ENCODE results near the gene CNNM3.
A peak's percentile ranks its signal among the peaks of the same experiment; 100 is the strongest.

Gene CNNM3

DNA sequence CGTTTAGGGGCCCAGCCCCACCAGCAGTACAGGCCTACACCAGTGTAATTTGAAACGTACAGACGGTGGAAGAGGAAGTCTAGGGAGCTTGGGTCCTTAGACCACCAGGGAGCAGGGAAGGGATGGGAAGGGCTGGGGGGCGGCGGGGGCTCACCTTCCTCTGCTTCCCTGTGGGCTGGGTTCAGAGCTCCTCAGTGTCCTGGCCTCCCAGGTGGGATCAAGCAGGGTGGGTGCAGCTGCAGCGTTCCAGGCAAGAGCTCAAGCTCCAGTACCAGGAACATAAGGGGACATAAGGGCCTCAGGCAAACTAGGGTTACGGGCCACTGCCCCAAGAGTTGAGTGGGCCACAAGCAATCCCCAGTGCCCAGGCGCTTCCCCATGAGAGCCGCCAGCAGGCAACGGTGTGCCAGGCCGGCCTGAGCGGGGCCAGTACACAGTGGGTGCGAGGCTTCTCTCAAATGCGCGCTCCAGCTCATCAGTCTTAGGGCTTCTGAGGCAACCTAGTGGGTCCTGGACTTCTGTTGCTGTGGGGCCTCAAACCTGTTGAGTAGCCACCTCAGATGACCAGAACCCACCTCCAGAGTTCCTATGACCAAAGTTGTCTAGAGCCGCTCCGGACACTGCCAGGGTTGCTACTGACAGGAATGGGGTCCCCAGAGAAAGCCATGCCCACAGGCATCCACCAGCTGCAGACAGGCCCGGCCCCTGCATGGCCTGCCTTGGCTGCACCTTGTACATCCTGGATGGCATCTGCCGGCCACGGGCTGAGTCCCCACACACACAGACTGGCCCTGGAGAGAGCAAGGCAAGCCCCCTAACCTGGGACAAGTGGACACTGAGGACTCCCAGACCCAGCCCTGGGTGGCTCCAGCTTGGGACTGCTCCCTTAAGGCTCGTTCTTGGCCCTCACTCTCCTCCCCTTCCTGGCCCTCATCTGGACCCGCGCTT, 22.6 kb downstream of the CNNM3 start:
- Histone ChIP-seq H3K4me3 (0 out of 2 replicates have a peak overlapping the region, but pooled peaks have one; percentile 46), H3K9me3 (no peaks in the 10 kb centered on the region), H3K4me1 (peaks cover 45% of the 10 kb centered on the region), H3K27ac (peak overlapping the region; percentile 73), H3K27me3 (no peaks in the 10 kb centered on the region), H3K36me3 (peaks cover 57% of the 10 kb centered on the region), H3K9ac (peak overlapping the region; percentile 52), H4K20me1 (peaks cover 3% of the 10 kb centered on the region; the same call in 1 of the 2 replicates), H3K4me2 (peak overlapping the region; percentile 83)
- no peak for TF ChIP-seq Cebpa-rat (IDR thresholded peaks at IDR 0.05)

DNA sequence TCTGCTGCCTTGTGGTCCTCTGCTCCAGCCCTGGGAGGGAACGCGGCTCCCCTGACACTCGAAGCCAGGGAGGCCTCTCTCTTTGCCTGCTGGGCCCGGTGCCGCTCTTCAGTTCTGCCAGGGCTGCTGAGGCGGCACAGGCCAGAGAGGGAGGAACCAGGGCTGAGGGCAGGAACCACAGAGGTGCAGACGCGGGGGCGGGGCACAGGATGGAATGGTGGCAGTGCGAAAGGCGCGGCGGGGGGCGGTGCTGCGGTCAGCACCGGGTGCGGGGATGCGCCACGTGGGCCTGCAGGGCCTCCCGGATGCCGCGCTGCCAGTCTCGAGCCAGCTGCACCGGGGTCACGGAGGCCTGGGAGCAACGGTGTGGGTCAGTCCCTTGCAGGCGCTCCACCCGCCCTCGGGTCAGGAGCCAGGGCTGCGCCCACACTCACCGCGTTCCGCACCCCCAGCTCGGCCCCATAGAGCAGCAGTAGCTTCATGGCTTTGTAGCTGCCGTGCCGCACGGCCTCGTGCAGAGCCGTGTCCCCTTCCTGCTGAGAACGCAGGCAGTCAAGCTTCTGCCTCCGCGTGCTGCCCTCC, 23.3 kb downstream of the CNNM3 start:
- Histone ChIP-seq H3K9me3 (no peaks in the 10 kb centered on the region), H3K27me3 (no peaks in the 10 kb centered on the region), H4K20me1 (no peaks in the 10 kb centered on the region), H3K4me1 (peaks cover 37% of the 10 kb centered on the region), H3K36me3 (peaks cover 62% of the 10 kb centered on the region), H3K27ac (peak overlapping the region; percentile 73), H3K4me3 (peak overlapping the region; percentile 46), H3K4me2 (peak overlapping the region; percentile 83), H3K9ac (peak overlapping the region; percentile 52)
- TF ChIP-seq Cebpa-rat (IDR thresholded peaks at IDR 0.05) = no peak

DNA sequence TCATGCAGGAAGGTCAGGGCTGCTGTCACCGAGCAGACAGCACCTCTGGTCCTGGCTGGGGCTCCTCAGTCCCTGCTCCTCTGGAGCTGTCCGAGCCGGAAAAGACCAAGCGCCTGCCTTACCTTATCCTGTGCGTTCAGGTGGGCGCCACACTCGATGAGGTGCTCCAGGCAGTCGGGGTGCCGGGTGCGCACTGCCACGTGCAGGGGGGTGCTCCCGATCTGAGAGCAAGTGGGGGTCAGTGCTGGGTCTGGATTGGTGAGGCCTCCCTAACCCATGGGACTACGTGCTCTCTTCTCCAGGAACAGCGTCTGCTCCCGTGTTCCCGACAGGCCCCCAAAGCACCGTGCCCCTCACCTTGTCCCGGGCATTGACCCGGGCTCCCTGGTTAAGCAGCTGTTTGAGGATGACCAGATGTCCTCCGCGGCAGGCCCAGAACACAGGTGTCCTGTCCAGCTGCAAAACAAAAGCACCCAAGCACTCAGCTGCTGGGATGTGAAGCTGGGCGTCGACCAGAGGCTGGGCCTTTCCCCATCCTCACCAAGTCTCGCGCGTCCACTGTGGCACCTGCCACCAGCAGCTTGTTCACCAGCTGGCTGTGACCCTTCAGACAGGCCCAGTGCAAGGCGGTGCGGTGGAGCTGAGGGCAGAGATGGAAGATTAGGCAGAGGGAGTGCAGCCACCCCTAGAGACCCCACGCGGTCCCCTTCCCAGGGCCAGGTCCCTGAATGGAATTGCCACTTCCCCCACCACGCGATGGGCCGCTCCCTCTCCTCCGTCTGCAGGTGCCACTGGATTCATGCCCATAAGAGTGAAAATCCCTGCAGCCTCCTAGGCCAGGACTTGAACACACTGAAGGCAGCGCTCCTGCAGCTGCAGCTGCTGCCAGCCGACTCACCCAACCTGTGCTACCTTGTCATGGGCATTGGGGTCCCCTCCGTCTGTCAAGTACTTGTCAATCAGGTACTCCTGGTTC, 24.1 kb downstream of the CNNM3 start:
- no peak for TF ChIP-seq Cebpa-rat (IDR thresholded peaks at IDR 0.05)
- H3K27ac ChIP-seq = peak overlapping the region; percentile 73
- peaks cover 36% of the 10 kb centered on the region for H3K4me1 ChIP-seq
- peaks cover 62% of the 10 kb centered on the region for H3K36me3 ChIP-seq
- H3K9me3 ChIP-seq = no peaks in the 10 kb centered on the region
- H4K20me1 ChIP-seq = no peaks in the 10 kb centered on the region
- peak overlapping the region; percentile 43; the same call in 1 of the 2 replicates for H3K9ac ChIP-seq
- peak overlapping the region; percentile 46; the same call in 1 of the 2 replicates for H3K4me3 ChIP-seq
- peak overlapping the region; percentile 83 for H3K4me2 ChIP-seq
- H3K27me3 ChIP-seq = no peaks in the 10 kb centered on the region

- Histone ChIP-seq H3K4me2 (no peak overlapping the region), H4K20me1 (no peaks in the 10 kb centered on the region), H3K27ac (no peak overlapping the region), H3K36me3 (peaks cover 73% of the 10 kb centered on the region), H3K27me3 (peaks cover 2% of the 10 kb centered on the region; the same call in 1 of the 2 replicates), H3K4me3 (no peak overlapping the region), H3K9ac (no peak overlapping the region), H3K4me1 (peaks cover 36% of the 10 kb centered on the region), H3K9me3 (no peaks in the 10 kb centered on the region)
- no peak for TF ChIP-seq Cebpa-rat (IDR thresholded peaks at IDR 0.05)
These were observed 25.8 kb downstream of the CNNM3 start for GRCh38 chr2:96841701-96842495.

GRCh38 chr2:96842600-96842999, 26.5 kb downstream of the CNNM3 start:
- Histone ChIP-seq H3K4me2 (no peak overlapping the region), H3K4me1 (peaks cover 35% of the 10 kb centered on the region), H3K36me3 (peaks cover 77% of the 10 kb centered on the region), H3K27me3 (peaks cover 2% of the 10 kb centered on the region; the same call in 1 of the 2 replicates), H4K20me1 (no peaks in the 10 kb centered on the region), H3K9ac (no peak overlapping the region), H3K4me3 (no peak overlapping the region), H3K9me3 (no peaks in the 10 kb centered on the region), H3K27ac (no peak overlapping the region)
- no peak for TF ChIP-seq Cebpa-rat (IDR thresholded peaks at IDR 0.05)

- no peak for TF ChIP-seq Cebpa-rat (IDR thresholded peaks at IDR 0.05)
- H3K4me2 ChIP-seq = no peak within 1 kb of the TSS
- peaks cover 83% of the 10 kb centered on the region for H3K36me3 ChIP-seq
- H3K9me3 ChIP-seq = no peaks in the 10 kb centered on the region
- no peak within 1 kb of the TSS for H3K4me3 ChIP-seq
- H3K27ac ChIP-seq = no peak within 1 kb of the TSS
- no peaks in the 10 kb centered on the region for H4K20me1 ChIP-seq
- H3K9ac ChIP-seq = no peak within 1 kb of the TSS
- H3K4me1 ChIP-seq = peaks cover 29% of the 10 kb centered on the region
- peaks cover 2% of the 10 kb centered on the region; the same call in 1 of the 2 replicates for H3K27me3 ChIP-seq
These were observed 27.6 kb downstream of the CNNM3 start, which contains the start of gene ANKRD23 for GRCh38 chr2:96843538-96844268. TSS of gene ANKRD23 (minus strand) at chr2:96844021. CDS start at chr2:96843992, 29 bp downstream.

GRCh38 chr2:96844405-96844808, 28.3 kb downstream of the CNNM3 start:
- H4K20me1 ChIP-seq = no peaks in the 10 kb centered on the region

DNA sequence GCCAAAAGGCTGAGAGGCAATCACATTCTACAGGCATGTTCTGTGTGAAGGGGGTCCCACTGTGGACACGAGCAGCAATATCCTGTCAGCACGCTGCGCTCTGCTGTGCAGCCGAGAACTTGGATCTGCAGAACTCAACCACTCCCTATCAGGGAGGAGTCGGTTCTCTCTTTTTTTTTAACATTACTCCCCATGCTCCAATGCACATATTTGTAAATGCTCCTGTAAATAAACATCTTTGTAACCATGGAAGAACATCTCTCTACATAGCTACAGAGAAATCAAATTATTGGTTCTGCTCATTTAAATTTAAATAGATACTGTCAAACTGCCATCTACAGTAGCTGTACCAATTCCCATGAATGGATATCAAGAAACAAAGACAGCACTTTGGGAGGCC, 30.8 kb downstream of the CNNM3 start:
- no peaks in the 10 kb centered on the region for H3K9me3 ChIP-seq
- no peak for TF ChIP-seq Cebpa-rat (IDR thresholded peaks at IDR 0.05)
- no peak overlapping the region for H3K9ac ChIP-seq
- no peak overlapping the region for H3K4me2 ChIP-seq
- peaks cover 2% of the 10 kb centered on the region; the same call in 1 of the 2 replicates for H3K27me3 ChIP-seq
- H3K36me3 ChIP-seq = peaks cover 96% of the 10 kb centered on the region
- H3K4me3 ChIP-seq = no peak overlapping the region
- H3K4me1 ChIP-seq = peaks cover 6% of the 10 kb centered on the region; the same call in 1 of the 2 replicates
- no peaks in the 10 kb centered on the region for H4K20me1 ChIP-seq
- H3K27ac ChIP-seq = no peak overlapping the region

More at GRCh38 chr2:96844405-96844808, 28.3 kb downstream of the CNNM3 start:
- Histone ChIP-seq H3K9me3 (no peaks in the 10 kb centered on the region), H3K4me3 (no peak overlapping the region), H3K36me3 (peaks cover 90% of the 10 kb centered on the region), H3K4me2 (no peak overlapping the region), H3K9ac (no peak overlapping the region), H3K27ac (no peak overlapping the region), H3K4me1 (peaks cover 22% of the 10 kb centered on the region), H3K27me3 (peaks cover 2% of the 10 kb centered on the region; the same call in 1 of the 2 replicates)
- no peak for TF ChIP-seq Cebpa-rat (IDR thresholded peaks at IDR 0.05)

All from BLaER1 (cell line).